ENCODE measurements around the gene TMX4.

Gene TMX4

DNA sequence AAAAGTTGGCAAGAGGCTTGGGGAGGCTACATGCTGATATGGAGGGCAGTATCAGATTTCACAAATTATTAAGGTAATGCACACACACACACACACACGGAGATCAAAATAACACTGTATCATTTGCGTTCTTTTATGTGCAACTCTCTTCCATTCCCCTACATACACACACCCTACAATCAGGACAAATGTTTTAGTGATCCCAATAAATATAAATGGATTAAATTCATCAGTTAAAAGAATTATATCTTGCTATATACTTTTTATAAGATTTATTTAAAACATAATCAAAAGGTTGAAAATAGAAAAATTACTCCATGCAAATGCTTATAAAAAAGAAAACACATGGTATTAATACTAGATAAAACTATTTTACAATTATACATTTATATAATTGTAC is 25.9 kb downstream of the TMX4 start:
- H3K4me1 Mint-ChIP-seq: no peaks in the 10 kb centered on the region
- H3K4me3 Mint-ChIP-seq: no peak overlapping the region
- no peaks in the 10 kb centered on the region for H3K27me3 Mint-ChIP-seq
- peaks cover 22% of the 10 kb centered on the region for H3K36me3 Mint-ChIP-seq
- peaks cover 13% of the 10 kb centered on the region for H3K9me3 Mint-ChIP-seq
- H3K27ac Mint-ChIP-seq: no peak overlapping the region

DNA sequence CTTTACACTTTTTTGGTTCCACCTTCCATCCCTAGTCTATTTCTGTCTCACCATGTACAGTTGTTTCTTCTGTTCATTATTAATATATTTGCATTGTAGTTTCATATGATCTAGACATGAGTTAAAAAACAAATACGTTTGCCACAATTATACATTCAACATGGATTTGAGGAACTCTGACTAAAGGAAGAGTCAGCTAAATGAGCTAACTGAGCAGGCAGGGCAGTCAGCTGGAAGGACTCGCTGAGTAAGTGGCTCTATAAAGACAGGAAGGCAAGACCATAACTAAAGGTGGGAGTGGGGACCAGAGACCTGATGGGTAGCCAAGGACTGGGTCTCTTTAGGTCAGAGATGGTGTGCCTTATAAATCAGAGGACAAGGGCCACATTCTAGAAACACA is 26.3 kb downstream of the TMX4 start:
- H3K9me3 Mint-ChIP-seq: peaks cover 13% of the 10 kb centered on the region
- H3K27me3 Mint-ChIP-seq: no peaks in the 10 kb centered on the region
- H3K4me3 Mint-ChIP-seq: no peak overlapping the region
- no peak overlapping the region for H3K27ac Mint-ChIP-seq
- H3K4me1 Mint-ChIP-seq: no peaks in the 10 kb centered on the region
- H3K36me3 Mint-ChIP-seq: peaks cover 22% of the 10 kb centered on the region

DNA sequence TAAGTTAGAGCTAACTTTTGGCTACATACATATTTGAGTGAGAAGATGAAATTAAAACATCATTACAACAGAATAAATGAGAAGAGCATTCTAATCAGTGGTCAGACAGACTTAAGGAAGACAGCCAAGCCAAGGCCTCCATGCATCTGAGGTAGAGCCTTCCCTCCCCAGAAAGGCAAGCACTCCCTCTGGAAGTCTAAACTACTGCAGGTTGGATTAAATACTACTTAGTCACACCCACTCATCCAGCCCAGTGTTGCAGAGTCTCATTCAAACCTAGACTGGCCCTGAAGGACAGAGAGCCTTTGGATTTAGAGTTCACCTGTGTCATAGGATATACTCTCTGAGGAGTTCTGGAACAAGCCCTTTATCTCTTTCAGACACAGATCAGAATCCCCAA is 29.2 kb downstream of the TMX4 start:
- Mint-ChIP-seq H3K4me1 (no peaks in the 10 kb centered on the region), H3K4me3 (no peak overlapping the region), H3K9me3 (peaks cover 13% of the 10 kb centered on the region), H3K27ac (no peak overlapping the region), H3K27me3 (no peaks in the 10 kb centered on the region), H3K36me3 (peaks cover 27% of the 10 kb centered on the region)

DNA sequence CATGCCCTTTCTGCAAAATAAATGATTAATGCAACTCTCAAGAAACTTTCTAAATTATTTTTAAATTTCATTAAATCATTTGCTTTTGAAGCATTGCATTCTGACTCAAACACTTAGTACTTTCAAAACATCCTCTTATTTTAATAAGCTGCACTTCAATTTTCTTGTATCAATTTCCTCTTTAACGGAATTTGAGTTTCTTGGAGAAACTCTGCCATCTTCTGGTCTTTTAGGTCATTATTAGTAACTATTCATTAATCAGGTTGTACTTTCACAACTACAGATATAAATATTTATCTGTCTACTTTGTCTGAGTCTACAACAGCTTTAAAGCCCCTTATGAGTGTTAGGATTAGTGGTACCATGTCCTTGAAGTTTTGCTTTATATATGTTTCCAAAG is 30.2 kb downstream of the TMX4 start:
- Mint-ChIP-seq H3K9me3 (peaks cover 7% of the 10 kb centered on the region), H3K27ac (no peak overlapping the region)

DNA sequence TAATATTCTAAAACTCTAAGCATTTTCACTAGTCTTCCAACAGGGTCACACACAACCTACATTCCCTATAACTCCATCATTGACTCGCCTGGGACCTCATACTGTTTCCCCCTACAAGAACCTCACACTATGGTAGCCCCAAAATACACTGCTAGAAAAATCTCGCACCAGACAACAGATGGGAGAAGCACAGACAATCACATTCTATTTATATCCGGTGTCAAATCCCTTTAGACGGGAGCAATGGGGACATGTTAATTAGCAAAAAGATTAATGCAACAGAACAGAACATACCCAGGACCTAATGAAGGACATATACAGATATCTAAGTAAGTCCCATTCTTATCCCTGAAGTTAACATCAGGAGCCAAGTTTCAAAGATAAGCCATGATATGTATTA is 33.6 kb downstream of the TMX4 start:
- Mint-ChIP-seq H3K27me3 (no peaks in the 10 kb centered on the region), H3K36me3 (peaks cover 15% of the 10 kb centered on the region), H3K4me3 (no peak overlapping the region), H3K27ac (no peak overlapping the region), H3K4me1 (peaks cover 5% of the 10 kb centered on the region), H3K9me3 (no peaks in the 10 kb centered on the region)

More for the DNA sequence above, 30.2 kb downstream of the TMX4 start:
- no peaks in the 10 kb centered on the region for H3K4me1 Mint-ChIP-seq
- no peak overlapping the region for H3K4me3 Mint-ChIP-seq
- no peaks in the 10 kb centered on the region for H3K27me3 Mint-ChIP-seq
- peaks cover 21% of the 10 kb centered on the region for H3K36me3 Mint-ChIP-seq

DNA sequence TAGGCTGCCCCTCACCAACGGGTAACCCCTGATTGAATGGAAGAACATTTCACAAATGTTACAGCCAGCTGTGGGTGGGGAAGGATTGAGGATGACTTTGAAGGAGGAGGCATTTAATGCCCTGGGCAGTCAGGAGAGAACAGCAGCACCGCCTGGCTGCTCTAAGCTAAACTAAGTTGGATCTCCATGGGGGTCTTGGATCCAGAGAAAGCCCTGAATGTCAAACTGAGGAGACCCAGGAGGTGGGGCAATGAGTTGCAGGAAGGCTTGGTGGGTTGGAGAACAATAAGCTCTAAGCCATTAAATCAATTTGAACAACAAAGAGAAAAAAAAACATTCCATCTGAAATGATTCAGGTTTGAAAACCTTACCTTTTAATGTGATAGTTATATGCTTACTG is 35.4 kb downstream of the TMX4 start:
- H3K36me3 Mint-ChIP-seq: peaks cover 17% of the 10 kb centered on the region
- no peak overlapping the region for H3K4me3 Mint-ChIP-seq
- H3K9me3 Mint-ChIP-seq: no peaks in the 10 kb centered on the region
- H3K27ac Mint-ChIP-seq: no peak overlapping the region
- peaks cover 13% of the 10 kb centered on the region for H3K4me1 Mint-ChIP-seq
- H3K27me3 Mint-ChIP-seq: no peaks in the 10 kb centered on the region

DNA sequence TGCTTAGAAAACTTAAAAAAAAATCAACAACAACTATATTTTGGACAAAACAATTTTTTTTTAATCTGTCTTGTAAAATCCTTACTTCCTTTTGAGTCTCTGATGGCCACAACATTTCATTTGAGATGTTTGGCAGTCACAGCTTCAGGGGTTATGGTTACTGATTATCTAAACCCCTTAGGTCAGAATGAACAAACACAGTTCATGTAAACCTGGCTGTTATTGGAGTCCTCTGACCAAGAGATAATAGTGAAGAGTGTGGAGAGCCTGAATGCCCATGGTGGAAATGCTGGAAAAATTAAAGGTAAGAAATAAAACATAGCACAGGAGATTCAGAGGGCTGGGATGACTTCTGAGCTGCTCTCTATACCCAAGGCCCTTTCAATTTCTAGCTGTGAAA is 38.2 kb downstream of the TMX4 start:
- H3K9me3 Mint-ChIP-seq: no peaks in the 10 kb centered on the region
- peaks cover 13% of the 10 kb centered on the region for H3K4me1 Mint-ChIP-seq
- H3K27me3 Mint-ChIP-seq: no peaks in the 10 kb centered on the region
- peaks cover 16% of the 10 kb centered on the region for H3K36me3 Mint-ChIP-seq
- H3K4me3 Mint-ChIP-seq: no peak overlapping the region
- no peak overlapping the region for H3K27ac Mint-ChIP-seq

DNA sequence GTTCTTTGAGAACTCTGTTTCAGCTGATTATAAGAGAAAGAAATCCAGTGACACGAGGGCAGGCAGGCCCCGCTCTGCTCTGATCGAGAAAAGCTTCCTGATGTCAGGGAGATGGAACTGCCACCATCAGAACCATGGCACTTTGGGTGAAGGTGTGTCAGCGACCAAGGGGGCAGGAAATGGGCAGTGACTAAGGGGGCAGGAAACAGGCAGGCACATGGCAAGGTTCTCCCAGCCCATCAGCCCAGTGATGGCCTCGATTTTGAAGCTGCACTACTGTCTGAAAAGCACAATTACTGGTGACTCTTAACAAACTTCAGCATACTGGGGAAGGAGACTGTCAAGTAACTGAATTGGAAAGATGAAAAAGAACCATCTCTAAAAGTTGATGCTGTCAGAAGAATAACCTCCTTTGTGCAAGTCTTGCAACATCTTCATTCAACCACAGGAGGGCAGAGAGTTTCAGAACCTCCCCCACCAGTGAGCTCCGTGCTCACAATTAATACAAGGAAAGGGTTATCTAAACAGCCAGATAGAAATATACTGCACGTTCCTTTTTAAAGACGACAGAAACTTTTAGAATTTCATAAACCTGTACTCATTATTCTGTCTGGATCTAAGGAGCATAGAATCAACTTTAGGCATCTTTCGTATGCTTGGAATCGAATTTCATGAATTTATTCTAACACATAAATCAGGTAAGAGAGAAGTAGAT is 39.1 kb downstream of the TMX4 start:
- no peak overlapping the region for H3K4me3 Mint-ChIP-seq
- peaks cover 13% of the 10 kb centered on the region for H3K4me1 Mint-ChIP-seq
- no peak overlapping the region for H3K27ac Mint-ChIP-seq
- no peaks in the 10 kb centered on the region for H3K9me3 Mint-ChIP-seq
- no peaks in the 10 kb centered on the region for H3K27me3 Mint-ChIP-seq
- peaks cover 13% of the 10 kb centered on the region for H3K36me3 Mint-ChIP-seq

DNA sequence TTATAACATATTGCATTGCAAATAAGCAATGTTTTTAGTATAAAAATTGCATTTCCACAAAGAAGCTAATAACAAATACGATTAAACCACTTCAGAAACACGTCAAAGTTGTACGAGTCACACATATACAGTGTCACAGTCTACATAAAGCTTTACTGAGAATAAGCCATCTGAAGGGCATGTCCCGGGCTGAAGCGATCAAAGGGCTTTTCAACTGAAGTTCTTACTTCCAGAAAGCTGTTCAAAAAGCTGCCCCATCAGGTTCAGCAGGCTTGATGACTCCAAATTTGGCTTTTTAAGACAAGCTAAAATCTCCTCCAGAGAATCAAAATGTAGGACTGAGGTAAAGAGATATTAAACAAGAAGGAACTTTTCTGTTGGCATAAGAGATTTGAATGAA is 41.9 kb downstream of the TMX4 start:
- Mint-ChIP-seq H3K9me3 (no peaks in the 10 kb centered on the region), H3K36me3 (peaks cover 8% of the 10 kb centered on the region), H3K4me1 (peaks cover 13% of the 10 kb centered on the region), H3K4me3 (no peak overlapping the region), H3K27me3 (no peaks in the 10 kb centered on the region), H3K27ac (no peak overlapping the region)

DNA sequence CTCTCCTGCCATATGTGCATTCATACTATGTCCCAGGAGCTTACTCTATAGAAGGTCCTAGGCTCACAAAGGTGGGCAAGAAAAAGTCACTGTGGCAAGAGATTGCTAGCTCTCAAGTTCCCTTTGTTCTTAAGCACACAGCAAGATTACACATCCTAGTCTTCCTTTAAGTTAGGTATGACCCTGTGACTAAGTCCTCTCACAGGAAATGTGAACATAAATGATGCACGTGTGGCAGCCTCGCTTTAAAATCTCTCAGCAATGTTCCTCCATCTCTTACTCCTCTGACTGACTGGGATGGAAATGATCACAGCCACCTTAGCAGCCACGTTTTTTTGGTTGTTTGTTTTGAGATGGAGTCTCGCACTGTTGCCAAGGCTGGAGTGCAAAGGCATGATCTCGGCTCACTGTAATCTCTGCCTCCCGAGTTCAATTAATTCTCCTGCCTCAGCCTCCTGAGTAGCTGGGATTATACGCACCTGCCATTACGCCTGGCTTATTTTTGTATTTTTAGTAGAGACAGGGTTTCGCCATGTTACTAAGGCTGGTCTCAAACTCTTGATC is 43.6 kb downstream of the TMX4 start:
- no peak overlapping the region for H3K27ac Mint-ChIP-seq
- H3K4me1 Mint-ChIP-seq: peaks cover 8% of the 10 kb centered on the region
- H3K36me3 Mint-ChIP-seq: peaks cover 4% of the 10 kb centered on the region
- no peaks in the 10 kb centered on the region for H3K27me3 Mint-ChIP-seq
- H3K9me3 Mint-ChIP-seq: no peaks in the 10 kb centered on the region
- H3K4me3 Mint-ChIP-seq: no peak overlapping the region

DNA sequence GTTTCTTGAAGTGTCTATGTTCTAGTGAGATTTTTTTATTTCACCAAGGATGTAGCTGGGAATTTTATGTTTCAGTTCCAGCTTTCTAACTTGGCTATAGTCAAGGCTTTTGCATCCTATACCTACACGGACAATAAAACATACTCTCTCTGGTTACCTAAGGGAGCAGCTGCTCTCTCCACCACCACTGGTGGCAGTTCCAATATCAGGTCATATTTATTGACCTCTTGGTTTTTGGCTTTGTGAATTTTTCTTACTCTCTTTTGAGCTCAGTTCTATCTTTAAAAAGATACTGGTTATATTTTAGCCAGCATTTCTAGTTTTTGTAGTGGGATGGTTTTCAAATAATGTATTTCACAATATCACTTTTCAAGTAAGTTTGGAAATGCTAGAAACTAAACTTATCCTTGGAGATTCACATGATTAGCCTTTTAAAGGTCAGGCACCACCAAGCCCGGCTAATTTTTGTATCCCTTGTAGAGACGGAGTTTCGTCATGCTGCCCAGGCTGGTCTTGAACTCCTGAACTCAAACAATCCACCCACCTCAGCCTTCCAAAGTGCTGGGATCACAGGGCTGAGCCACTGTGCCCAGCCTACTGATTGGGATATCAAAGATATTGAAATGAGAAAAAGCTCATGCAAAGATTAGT is 44.7 kb downstream of the TMX4 start:
- Mint-ChIP-seq H3K9me3 (no peaks in the 10 kb centered on the region), H3K27ac (no peak overlapping the region), H3K4me1 (no peaks in the 10 kb centered on the region), H3K27me3 (no peaks in the 10 kb centered on the region), H3K4me3 (no peak overlapping the region), H3K36me3 (peaks cover 2% of the 10 kb centered on the region)

DNA sequence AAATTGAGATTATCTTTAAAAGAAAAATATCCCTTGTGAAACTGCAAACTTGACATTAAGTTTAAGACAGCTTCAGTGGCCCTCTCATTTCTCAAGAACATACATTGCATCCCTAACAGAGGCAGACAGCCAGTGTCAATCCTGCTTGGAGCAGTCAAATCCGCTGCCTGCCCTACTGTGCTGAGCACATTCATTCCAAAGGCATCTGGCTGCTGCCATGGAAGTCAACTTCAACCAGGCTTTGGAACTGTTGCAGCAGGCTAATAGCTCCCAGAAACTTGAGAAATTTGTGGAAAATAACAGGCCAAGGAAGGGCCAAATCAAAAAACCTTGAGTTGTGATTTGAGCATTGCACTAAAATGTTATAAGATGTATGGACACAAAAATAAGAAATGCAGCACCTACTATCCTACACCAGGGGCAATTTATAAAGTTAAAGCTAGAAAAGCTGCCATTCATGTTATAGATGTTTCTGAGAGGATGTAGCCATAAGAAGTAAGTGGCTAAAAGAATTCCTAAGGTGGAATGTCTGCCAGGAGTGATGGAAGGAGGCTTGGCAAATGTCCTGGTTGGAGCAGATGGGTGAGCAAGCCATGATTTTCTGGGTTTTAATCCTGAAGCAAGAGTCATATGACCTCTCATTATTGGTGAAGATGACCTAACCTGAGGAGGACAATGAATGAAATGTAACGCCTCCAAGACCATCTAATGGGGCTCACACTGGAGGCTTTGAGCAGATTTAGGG is 47.9 kb downstream of the TMX4 start:
- H3K27ac Mint-ChIP-seq: no peak overlapping the region

DNA sequence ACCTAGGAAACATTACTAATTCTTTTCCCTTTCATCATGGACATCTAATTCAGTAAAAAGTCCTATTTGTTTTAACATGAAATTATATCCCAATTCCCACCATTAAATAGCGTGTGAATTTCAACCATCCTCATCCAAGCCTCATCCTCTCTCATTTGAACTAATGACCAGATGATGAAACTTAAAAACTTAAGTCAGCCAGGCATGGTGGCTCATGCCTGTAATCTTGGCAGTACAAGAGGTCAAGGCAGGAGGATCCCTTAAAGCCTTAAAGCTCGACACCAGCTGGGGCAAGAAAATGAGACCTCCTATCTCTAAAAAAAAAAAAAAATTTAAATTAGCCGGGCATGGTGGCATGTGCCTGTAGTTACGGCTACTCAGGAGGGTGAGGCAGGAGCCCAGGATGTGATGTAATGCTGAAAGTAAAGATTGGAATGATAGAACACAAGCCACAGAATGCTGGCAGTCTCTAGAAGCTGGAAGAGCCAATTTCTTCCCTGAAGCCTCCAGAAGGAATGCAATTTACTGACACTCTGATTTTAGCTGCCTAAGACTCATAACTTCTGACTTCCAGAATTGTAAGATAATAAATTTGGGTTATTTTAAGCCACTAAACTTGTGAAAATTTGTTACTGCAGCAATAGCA is 52.2 kb downstream of the TMX4 start:
- no peaks in the 10 kb centered on the region for H3K4me1 Mint-ChIP-seq
- H3K4me3 Mint-ChIP-seq: no peak overlapping the region
- no peaks in the 10 kb centered on the region for H3K36me3 Mint-ChIP-seq
- H3K27ac Mint-ChIP-seq: no peak overlapping the region
- no peaks in the 10 kb centered on the region for H3K9me3 Mint-ChIP-seq
- H3K27me3 Mint-ChIP-seq: peaks cover 4% of the 10 kb centered on the region

More for the DNA sequence above, 47.9 kb downstream of the TMX4 start:
- no peak overlapping the region for H3K4me3 Mint-ChIP-seq
- no peaks in the 10 kb centered on the region for H3K9me3 Mint-ChIP-seq
- H3K27me3 Mint-ChIP-seq: peaks cover 3% of the 10 kb centered on the region
- H3K36me3 Mint-ChIP-seq: no peaks in the 10 kb centered on the region
- no peaks in the 10 kb centered on the region for H3K4me1 Mint-ChIP-seq

DNA sequence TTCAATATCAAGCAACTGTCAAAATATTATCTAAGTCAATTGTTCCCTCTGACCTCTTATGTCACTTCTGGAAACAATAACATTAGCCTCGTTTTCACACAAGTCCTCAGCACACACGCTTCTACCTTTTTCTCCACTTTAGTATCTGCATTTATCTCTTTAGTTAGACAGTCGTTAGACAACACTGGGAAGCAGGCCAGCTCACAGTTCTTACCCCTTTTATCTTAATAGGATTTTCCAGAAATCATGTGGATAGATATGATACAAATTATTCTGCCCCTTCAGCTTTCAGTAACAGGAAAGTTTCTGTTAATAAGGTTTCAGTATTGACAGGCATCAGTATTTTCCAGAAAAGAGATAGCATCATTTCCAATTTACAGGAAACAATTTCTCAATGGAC is 53.4 kb downstream of the TMX4 start:
- Mint-ChIP-seq H3K36me3 (no peaks in the 10 kb centered on the region), H3K27ac (no peak overlapping the region), H3K27me3 (peaks cover 5% of the 10 kb centered on the region), H3K9me3 (no peaks in the 10 kb centered on the region), H3K4me1 (no peaks in the 10 kb centered on the region), H3K4me3 (no peak overlapping the region)

DNA sequence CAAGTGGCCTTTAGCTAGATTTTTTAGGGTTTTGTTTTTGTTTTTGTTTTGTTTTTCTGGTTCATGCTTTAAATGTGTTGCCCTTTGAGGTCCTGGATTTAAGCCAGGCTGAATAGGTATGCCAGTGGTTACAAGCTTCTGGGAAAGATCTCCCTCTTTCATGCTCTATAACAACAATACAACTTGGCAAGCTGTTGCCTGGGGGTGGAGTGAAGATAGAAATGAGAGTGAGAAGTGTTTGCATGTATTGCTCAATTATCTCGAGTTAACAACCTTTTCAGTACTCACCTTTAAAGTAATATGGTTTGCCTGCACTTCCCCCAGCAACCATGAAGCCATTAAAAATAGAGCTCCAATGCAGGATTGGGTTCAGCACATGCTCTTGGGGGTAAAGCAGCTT is 60.1 kb downstream of the TMX4 start:
- Mint-ChIP-seq H3K9me3 (peaks cover 14% of the 10 kb centered on the region), H3K36me3 (peaks cover 2% of the 10 kb centered on the region), H3K27ac (no peak overlapping the region), H3K27me3 (peaks cover 8% of the 10 kb centered on the region), H3K4me3 (no peak overlapping the region), H3K4me1 (no peaks in the 10 kb centered on the region)
